Sigmoid colon (tissue), 7 donors: Measurements from ENCODE around the gene CNTNAP4. TPM values are rescaled to one million over a fixed set of nuclear protein-coding genes. Genes with fewer than 3 reads are reported as not detected.

ENCODE experiments used
- DNase-seq: peaks from one replicate; pipeline ENCODE4 v3.0.0-alpha.2; 2019
- H3K27ac ChIP-seq, 4 donors: fragments of 200-600 bp; sonication (generic); one replicate each; pipeline ENCODE4 v1.5.1; 2016 to 2019; ENCODE audit warnings: mild to moderate bottlenecking in 1 of 4
- H3K27me3 ChIP-seq, 3 donors: fragments of 200-600 bp; sonication (generic); one replicate each; pipeline ENCODE4 v1.5.1; 2019; ENCODE audit warnings: mild to moderate bottlenecking in 1 of 3
- H3K36me3 ChIP-seq, 4 donors: fragments of 200-600 bp; sonication (generic); one replicate each; pipeline ENCODE4 v1.5.1; 2016 to 2019
- H3K4me1 ChIP-seq, 4 donors: fragments of 200-600 bp; sonication (generic); one replicate each; pipeline ENCODE4 v1.5.1; 2017 to 2019
- H3K4me3 ChIP-seq, 4 donors: fragments of 200-600 bp; sonication (generic); one replicate each; pipeline ENCODE4 v1.5.1; 2017 to 2019; ENCODE audit warnings: mild to moderate bottlenecking in 2 of 4, moderate library complexity in 1 of 4
- H3K9me3 ChIP-seq, 4 donors: fragments of 200-600 bp in 3 of 4; sonication (generic) in 3 of 4; one replicate each; pipeline versions ENCODE4 v1.5.1 to v1.6.1; 2013 to 2019
- CTCF ChIP-seq, 4 experiments: fragments of 450-650 bp in 3 of 4; fragments of 200-600 bp in 1 of 4; IDR thresholded peaks; one replicate each; pipeline ENCODE4 v1.5.1; 2016 to 2019; ENCODE audit warnings: antibody characterized with exemption in 4 of 4, mild to moderate bottlenecking in 3 of 4, moderate library complexity in 2 of 4
- EP300 ChIP-seq, 4 donors: sonication (generic); formaldehyde crosslinking; IDR thresholded peaks; one replicate each; pipeline ENCODE4 v1.6.1; 2017; ENCODE audit warnings: antibody characterized with exemption in 4 of 4
- POLR2A ChIP-seq, 2 donors: fragments of 450-650 bp; IDR thresholded peaks; one replicate each; pipeline ENCODE4 v1.6.1; 2016; ENCODE audit warnings: antibody characterized with exemption in 2 of 2, mild to moderate bottlenecking in 2 of 2, moderate library complexity in 2 of 2
- POLR2AphosphoS5 ChIP-seq, 4 donors: sonication (generic); formaldehyde crosslinking; IDR thresholded peaks; one replicate each; pipeline ENCODE4 v1.6.1; 2017; ENCODE audit warnings: antibody characterized with exemption in 4 of 4
- WGBS, 2 donors: extraction: QIAGEN DNeasy Blood & Tissue Kit; methylation state at CpG; one replicate each; pipeline ENCODE4 v1.1.7; 2013; 5-methylcytosine and 5-hydroxymethylcytosine counted together
- intact Hi-C: fragments of 100-400 bp; cut with DNase I; formaldehyde crosslinking; loops from one replicate; pipeline ENCODE4 v1.15.1; 2023
- polyA plus RNA-seq, 3 donors: library from polyadenylated mRNA; stranded (reverse); fragments of 200-250 nt; gene quantifications; one replicate each; pipeline ENCODE4 v1.2.3, GENCODE V29; 2013
- total RNA-seq, 4 donors: library from RNA; depleted of rRNA; stranded (reverse); fragments of >200 nt; gene quantifications; one replicate each; pipeline ENCODE4 v1.1.0, GENCODE V29; 2016
- donor health status: healthy with polysubstance abuse.
- donor health status: Bipolar disorder and iron deficiency.
- donor health status: healthy.

Gene CNTNAP4
- total and polyA plus RNA-seq, 7 donors, result under 0.01 to 1.4 (median 0.22) TPM; not detected in 1

- Histone ChIP-seq H3K27me3 (no peaks in the 10 kb centered on the region), H3K36me3 (no peaks in the 10 kb centered on the region), H3K9me3 (peaks cover 0 to 2% (median 0%) of the 10 kb centered on the region in 4 donors), H3K27ac (no peak overlapping the region), H3K4me1 (no peaks in the 10 kb centered on the region), H3K4me3 (no peak overlapping the region)
- WGBS, 2 donors, result 83 to 89% methylated on average over 5 of the region's 5 CpGs
- DNase-seq, result no peak
- no peak for TF ChIP-seq EP300 (IDR thresholded peaks at IDR 0.05)
- no peak for TF ChIP-seq POLR2AphosphoS5 (IDR thresholded peaks at IDR 0.05)
- TF ChIP-seq POLR2A (IDR thresholded peaks at IDR 0.05), result no peak
- TF ChIP-seq CTCF (IDR thresholded peaks at IDR 0.05), result no peak
- intact Hi-C loops, result no loop called here
Measured at GRCh38 chr16:76527244-76527643, 250.0 kb downstream of the CNTNAP4 start.

GRCh38 chr16:76529120-76529519 is 251.9 kb downstream of the CNTNAP4 start:
- intact Hi-C loops, result no loop called here
- no peak overlapping the region for H3K4me3 ChIP-seq
- H3K27me3 ChIP-seq, result no peaks in the 10 kb centered on the region
- 91 to 92% methylated on average over 3 of the region's 3 CpGs for WGBS, 2 donors
- H3K27ac ChIP-seq, result no peak overlapping the region
- TF ChIP-seq EP300 (IDR thresholded peaks at IDR 0.05) (no peak), CTCF (IDR thresholded peaks at IDR 0.05) (no peak), POLR2AphosphoS5 (IDR thresholded peaks at IDR 0.05) (no peak), POLR2A (IDR thresholded peaks at IDR 0.05) (no peak)
- H3K9me3 ChIP-seq, result peaks cover 0 to 2% (median 0%) of the 10 kb centered on the region in 4 donors
- DNase-seq, result no peak
- H3K4me1 ChIP-seq, result no peaks in the 10 kb centered on the region
- no peaks in the 10 kb centered on the region for H3K36me3 ChIP-seq

GRCh38 chr16:76531236-76531635 is 254.0 kb downstream of the CNTNAP4 start:
- no peaks in the 10 kb centered on the region for H3K36me3 ChIP-seq

GRCh38 chr16:76532188-76532973 is 255.2 kb downstream of the CNTNAP4 start:
- Histone ChIP-seq H3K27ac (no peak overlapping the region), H3K36me3 (no peaks in the 10 kb centered on the region), H3K27me3 (no peaks in the 10 kb centered on the region), H3K9me3 (peaks cover 0 to 2% (median 0%) of the 10 kb centered on the region in 4 donors), H3K4me3 (no peak overlapping the region), H3K4me1 (no peaks in the 10 kb centered on the region)
- WGBS, 2 donors, result 57 to 71% methylated on average over 5 of the region's 5 CpGs
- TF ChIP-seq POLR2A (IDR thresholded peaks at IDR 0.05) (no peak), POLR2AphosphoS5 (IDR thresholded peaks at IDR 0.05) (no peak), EP300 (IDR thresholded peaks at IDR 0.05) (no peak), CTCF (IDR thresholded peaks at IDR 0.05) (no peak)
- intact Hi-C loops, result no loop called here
- no peak for DNase-seq

More at GRCh38 chr16:76531236-76531635, 254.0 kb downstream of the CNTNAP4 start:
- Histone ChIP-seq H3K4me1 (no peaks in the 10 kb centered on the region), H3K4me3 (no peak overlapping the region), H3K9me3 (peaks cover 0 to 2% (median 0%) of the 10 kb centered on the region in 4 donors), H3K27me3 (no peaks in the 10 kb centered on the region), H3K27ac (no peak overlapping the region)
- intact Hi-C loops, result no loop called here
- DNase-seq, result no peak
- WGBS, 2 donors, result 82 to 84% methylated on average over 5 of the region's 5 CpGs
- TF ChIP-seq EP300 (IDR thresholded peaks at IDR 0.05) (no peak), POLR2AphosphoS5 (IDR thresholded peaks at IDR 0.05) (no peak), CTCF (IDR thresholded peaks at IDR 0.05) (no peak), POLR2A (IDR thresholded peaks at IDR 0.05) (no peak)
